Lung (tissue), 12 donors: Measurements from ENCODE around the gene SPSB3. TPM values are rescaled to one million over a fixed set of nuclear protein-coding genes. Genes with fewer than 3 reads are reported as not detected.
"Not testable (repeated sequence)": the region's sequence is repeated elsewhere in the genome, so short reads cannot be mapped to it uniquely, and the experiment has no call there.

Source experiments
- ATAC-seq: fragments of 200-7000 bp; cut with Tn5 transposase; one replicate; pipeline ENCODE4 v1.9.1; 2020; ENCODE audit warnings: moderate number of reproducible peaks; ENCODE audit not compliant: insufficient read depth, low FRiP score
- DNase-seq, 3 donors: peaks; one replicate each; pipeline ENCODE4 v3.0.0-alpha.2; 2013 to 2017
- H3K27ac ChIP-seq, 2 donors: one replicate each; pipeline ENCODE4 v1.5.1; 2013; ENCODE audit warnings: mild to moderate bottlenecking in 2 of 2, moderate library complexity in 2 of 2, control low read depth in 1 of 2, inconsistent platforms in 1 of 2, low read depth in 1 of 2, low read length in 1 of 2
- H3K27me3 ChIP-seq, 3 donors: one replicate each; pipeline ENCODE4 v1.5.1; 2013; ENCODE audit warnings: low read length in 2 of 3; ENCODE audit not compliant: control insufficient read depth in 3 of 3, insufficient read depth in 3 of 3
- H3K36me3 ChIP-seq, 4 donors: one replicate each; pipeline ENCODE4 v1.5.1; 2013; ENCODE audit warnings: low read length in 4 of 4, mild to moderate bottlenecking in 1 of 4, moderate library complexity in 1 of 4; ENCODE audit not compliant: control insufficient read depth in 4 of 4, insufficient read depth in 4 of 4
- H3K4me1 ChIP-seq, 5 donors: one replicate each; pipeline ENCODE4 v1.5.1; 2013; ENCODE audit warnings: low read length in 5 of 5, mild to moderate bottlenecking in 2 of 5, moderate library complexity in 1 of 5; ENCODE audit not compliant: control insufficient read depth in 5 of 5, insufficient read depth in 5 of 5
- H3K4me3 ChIP-seq: one replicate; pipeline ENCODE4 v1.5.1; 2013; ENCODE audit warnings: mild to moderate bottlenecking, control low read depth, moderate library complexity
- H3K9ac ChIP-seq, 2 donors: one replicate each; pipeline ENCODE4 v1.5.1; 2013; ENCODE audit warnings: low read length in 2 of 2, control low read depth in 1 of 2; ENCODE audit not compliant: insufficient read depth in 1 of 2
- H3K9me3 ChIP-seq, 4 donors: one replicate each; pipeline ENCODE4 v1.5.1; 2013; ENCODE audit warnings: low read length in 3 of 4, mild to moderate bottlenecking in 1 of 4, moderate library complexity in 1 of 4; ENCODE audit not compliant: control insufficient read depth in 4 of 4, insufficient read depth in 3 of 4
- CTCF ChIP-seq: IDR thresholded peaks from 2 replicates; pipeline ENCODE4 v1.5.1; 2012; ENCODE audit warnings: mild to moderate bottlenecking; ENCODE audit errors: control extremely low read depth, extremely low read depth
- WGBS, 2 donors: extraction: QIAGEN DNeasy Blood & Tissue Kit; methylation state at CpG; one replicate each; pipeline ENCODE4 v1.1.7; 2013; 5-methylcytosine and 5-hydroxymethylcytosine counted together
- polyA plus RNA-seq, 2 donors: library from polyadenylated mRNA; stranded (reverse); fragments of 200-250 nt; gene quantifications; one replicate each; pipeline ENCODE4 v1.2.1, GENCODE V29; 2013
- total RNA-seq, 2 donors: library from RNA; depleted of rRNA in 1 of 2; stranded (reverse); fragments of >200 nt in 1 of 2; gene quantifications; one replicate each; pipeline ENCODE4 v1.2.1, GENCODE V29; 2014 to 2021
- donor health status: control.
- donor health status: control.
- donor health status: Bipolar disorder and iron deficiency.
- donor health status: healthy.
- donor health status: DM: yes; HTN: yes; CAD: no.

Gene SPSB3
- total and polyA plus RNA-seq, 4 donors: 39.8 to 76.1 (median 50.9) TPM

DNA sequence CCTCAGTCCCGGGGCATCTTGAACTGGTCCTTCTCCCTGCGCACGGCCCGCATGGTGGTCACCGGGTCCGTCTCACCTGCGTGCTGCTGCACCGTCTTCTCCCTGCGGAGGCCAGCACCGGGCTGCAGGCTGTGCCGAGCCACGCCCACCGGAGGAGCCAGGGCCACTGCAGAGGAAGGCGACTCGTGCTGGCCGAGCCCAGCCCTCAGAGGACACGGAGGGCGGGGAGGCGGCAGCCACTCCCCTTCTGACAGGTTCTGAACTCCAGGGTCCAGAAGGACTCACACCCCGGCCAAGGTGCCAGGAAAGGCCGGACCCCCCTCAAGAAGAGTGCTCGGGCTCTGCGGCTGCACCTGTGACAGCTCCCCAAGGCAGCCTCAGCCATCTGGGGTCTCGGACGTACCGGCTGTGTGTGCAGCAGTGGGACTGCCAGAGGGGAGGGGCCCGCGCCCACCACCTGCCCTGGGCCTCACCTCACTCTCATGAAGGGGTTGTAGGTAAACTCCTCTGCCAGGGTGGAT lies 27.0 kb upstream of the SPSB3 start:
- Histone ChIP-seq H3K9me3 (no peaks in the 10 kb centered on the region), H3K9ac (no peak overlapping the region), H3K27ac (no peak overlapping the region), H3K4me3 (no peak overlapping the region), H3K36me3 (peaks cover 0 to 29% (median 6%) of the 10 kb centered on the region in 4 donors), H3K27me3 (no peaks in the 10 kb centered on the region), H3K4me1 (peaks cover 0 to 13% (median 0%) of the 10 kb centered on the region in 5 donors)
- no peak for TF ChIP-seq CTCF
- ATAC-seq (no peak), DNase-seq (no peak)
- WGBS, 2 donors: 75 to 84% methylated on average over 27 to 28 of the region's 28 CpGs

GRCh38 chr16:1808691-1809090 lies 26.3 kb upstream of the SPSB3 start:
- Histone ChIP-seq H3K9me3 (no peaks in the 10 kb centered on the region), H3K27me3 (no peaks in the 10 kb centered on the region), H3K4me3 (no peak overlapping the region), H3K9ac (no peak overlapping the region), H3K27ac (no peak overlapping the region), H3K4me1 (peaks cover 0 to 13% (median 0%) of the 10 kb centered on the region in 5 donors), H3K36me3 (peaks cover 0 to 29% (median 6%) of the 10 kb centered on the region in 4 donors)
- no peak for TF ChIP-seq CTCF
- WGBS, 2 donors: 81% methylated on average over 18 of the region's 18 CpGs
- no peak for DNase-seq
- no peak for ATAC-seq

GRCh38 chr16:1807626-1808025 lies 25.3 kb upstream of the SPSB3 start:
- ATAC-seq: no peak
- no peak overlapping the region for H3K9ac ChIP-seq
- peaks cover 0 to 29% (median 6%) of the 10 kb centered on the region in 4 donors for H3K36me3 ChIP-seq
- no peaks in the 10 kb centered on the region for H3K9me3 ChIP-seq
- peaks cover 0 to 4% (median 0%) of the 10 kb centered on the region in 5 donors for H3K4me1 ChIP-seq
- no peak for TF ChIP-seq CTCF
- H3K27ac ChIP-seq: no peak overlapping the region
- H3K27me3 ChIP-seq: no peaks in the 10 kb centered on the region
- WGBS, 2 donors: 86 to 88% methylated on average over 10 of the region's 10 CpGs
- no peak overlapping the region for H3K4me3 ChIP-seq
- no peak for DNase-seq

- no peak for TF ChIP-seq CTCF
- peaks cover 0 to 3% (median 1%) of the 10 kb centered on the region in 4 donors for H3K36me3 ChIP-seq
- no peak overlapping the region for H3K27ac ChIP-seq
- ATAC-seq (no peak), DNase-seq (no peak)
- no peaks in the 10 kb centered on the region for H3K27me3 ChIP-seq
- no peaks in the 10 kb centered on the region for H3K4me1 ChIP-seq
- no peak overlapping the region for H3K4me3 ChIP-seq
- WGBS, 2 donors: 81 to 85% methylated on average over 10 of the region's 10 CpGs
- H3K9ac ChIP-seq: no peak overlapping the region
- H3K9me3 ChIP-seq: peaks cover 0 to 6% (median 1%) of the 10 kb centered on the region in 4 donors
These were observed 18.3 kb upstream of the SPSB3 start for GRCh38 chr16:1800701-1801100.

GRCh38 chr16:1799263-1799662 lies 16.9 kb upstream of the SPSB3 start:
- peaks cover 0 to 12% (median 0%) of the 10 kb centered on the region in 5 donors for H3K4me1 ChIP-seq
- DNase-seq, H3K9ac ChIP-seq, H3K27me3 ChIP-seq, ATAC-seq, H3K4me3 ChIP-seq, H3K9me3 ChIP-seq, H3K36me3 ChIP-seq, H3K27ac ChIP-seq: not testable (repeated sequence)
- 70 to 82% methylated on average over 5 of the region's 5 CpGs for WGBS, 2 donors
